ENCODE results near the gene CELF4.

Gene CELF4

DNA sequence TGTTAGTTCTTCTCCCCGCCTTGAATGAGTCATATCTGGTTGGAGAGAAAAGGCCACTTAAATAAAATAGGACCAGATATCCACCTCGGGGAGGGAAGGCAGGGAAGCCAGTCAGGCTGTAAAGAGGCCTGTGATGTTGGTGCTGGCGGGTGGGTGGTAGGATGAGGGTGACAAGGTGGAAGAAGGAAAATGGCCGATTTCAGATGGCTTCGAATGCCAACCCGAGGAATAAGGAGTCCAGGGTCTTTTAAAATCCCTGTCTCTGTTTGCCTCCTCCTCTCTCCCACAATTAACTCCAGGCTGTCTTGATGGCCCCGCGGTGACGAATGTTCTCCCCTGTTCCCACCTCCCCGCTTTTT, 41.5 kb downstream of the CELF4 start:
- no peak for DNase-seq (ENCODE audit: low read depth in 2 of 2)

DNA sequence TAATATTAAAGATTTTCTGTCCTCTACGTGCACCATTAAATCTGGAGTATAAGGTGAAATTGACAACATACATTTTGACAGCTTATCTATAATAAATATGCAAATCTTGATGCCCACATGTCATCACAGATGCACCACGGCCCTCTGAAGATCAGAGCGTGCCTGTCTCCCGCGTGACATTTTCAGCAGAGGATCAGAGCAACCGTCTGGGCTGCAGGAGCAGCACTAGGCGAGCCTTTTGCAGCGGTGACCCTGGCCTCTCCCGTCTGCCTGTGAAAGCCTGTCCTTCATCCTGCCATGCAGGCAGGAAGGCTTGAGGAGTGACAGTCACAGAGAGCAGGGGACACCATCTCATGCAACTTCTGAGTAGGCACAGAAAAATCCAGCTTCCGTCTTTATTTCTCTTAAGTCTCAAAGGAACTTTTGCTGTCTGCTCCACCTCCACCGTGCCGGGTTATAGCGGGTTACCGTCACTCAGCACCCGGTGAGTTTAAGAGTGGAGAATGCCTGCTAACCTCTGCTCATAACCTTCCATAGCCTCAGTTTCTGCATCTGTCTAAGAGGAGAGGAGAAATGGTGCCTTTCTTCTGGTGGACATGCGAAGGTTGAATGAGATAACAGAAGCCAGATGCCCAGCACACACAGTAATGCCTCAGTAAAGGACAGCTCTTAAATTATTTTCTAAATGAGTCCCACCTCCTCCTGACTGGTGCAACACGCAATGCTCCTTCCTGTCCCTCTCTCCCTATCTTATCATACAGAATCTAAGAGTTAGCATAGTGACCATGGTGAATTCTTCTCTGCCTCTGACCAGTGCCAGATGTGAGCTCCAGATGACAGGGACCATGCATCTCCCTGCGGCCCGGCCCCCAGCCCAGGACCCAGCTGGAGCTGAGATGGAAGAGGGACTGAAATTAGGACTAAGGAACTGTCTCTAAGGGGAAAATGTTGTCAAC, 43.8 kb downstream of the CELF4 start:
- no peak for DNase-seq (ENCODE audit: low read depth in 2 of 2)

- no peak for DNase-seq (ENCODE audit: low read depth in 2 of 2)
These were observed 45.1 kb downstream of the CELF4 start for GRCh38 chr18:37520508-37520907.

GRCh38 chr18:37519510-37520135, 46.0 kb downstream of the CELF4 start:
- DNase-seq (ENCODE audit: low read depth in 2 of 2) = no peak

- DNase-seq (ENCODE audit: low read depth in 2 of 2) = no peak
These were observed 49.2 kb downstream of the CELF4 start for GRCh38 chr18:37516361-37516853.

DNA sequence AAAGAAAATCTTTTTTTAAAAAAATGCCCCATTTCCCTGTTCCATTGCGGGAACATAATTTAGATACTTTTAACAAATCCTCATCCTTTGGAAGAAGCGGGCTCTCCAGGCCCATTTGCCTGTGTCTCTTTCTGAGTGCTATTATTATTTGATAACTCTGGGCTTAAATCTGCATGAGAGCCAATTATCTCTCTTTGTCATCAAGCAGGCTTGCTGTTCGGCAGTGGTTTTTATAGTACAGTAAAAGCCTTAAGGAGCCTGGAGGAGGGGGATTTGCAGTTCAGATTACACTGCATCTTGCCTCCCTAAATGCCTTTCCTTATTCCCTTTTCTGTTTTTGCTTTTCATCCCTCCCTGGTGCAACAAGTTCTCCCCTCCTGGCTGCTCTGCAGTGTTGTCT, 50.6 kb downstream of the CELF4 start:
- no peak for DNase-seq (ENCODE audit: low read depth in 2 of 2)

- DNase-seq (ENCODE audit: low read depth in 2 of 2) = no peak
These were observed 53.2 kb downstream of the CELF4 start for GRCh38 chr18:37512400-37512799.

DNA sequence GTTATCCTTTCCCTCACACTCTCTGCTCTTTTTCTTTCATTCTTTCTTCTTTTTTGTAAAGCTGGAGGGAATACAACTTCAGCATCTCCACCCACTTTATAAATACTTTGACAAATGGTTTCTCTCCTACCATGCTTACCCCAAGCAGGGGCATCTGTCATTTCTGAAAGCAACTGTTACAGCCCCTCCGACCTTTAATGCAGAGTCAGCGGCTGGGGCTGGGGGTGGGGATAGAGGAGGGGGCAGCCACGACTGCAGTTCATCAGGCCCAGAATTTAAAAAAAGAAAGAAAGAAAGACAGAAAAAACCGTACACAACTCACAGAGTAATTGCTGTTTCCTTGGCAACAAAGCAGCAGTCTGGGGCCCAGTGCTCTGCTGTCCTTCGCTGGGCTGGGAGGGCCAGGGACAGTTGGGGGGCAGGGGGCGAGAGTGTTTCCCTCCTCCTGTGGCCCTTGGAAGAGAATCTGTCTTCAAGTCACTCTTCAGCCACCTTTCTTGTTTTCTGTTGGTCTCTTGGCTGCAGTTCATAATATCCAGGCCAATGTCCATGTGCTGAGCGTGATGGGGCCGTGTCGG, 53.8 kb downstream of the CELF4 start:
- DNase-seq (ENCODE audit: low read depth in 2 of 2) = no peak

GRCh38 chr18:37509600-37509999, 56.0 kb downstream of the CELF4 start:
- no peak for DNase-seq (ENCODE audit: low read depth in 2 of 2)

- DNase-seq (ENCODE audit: low read depth in 2 of 2) = no peak
These were observed 57.4 kb downstream of the CELF4 start for GRCh38 chr18:37508207-37508606.

DNA sequence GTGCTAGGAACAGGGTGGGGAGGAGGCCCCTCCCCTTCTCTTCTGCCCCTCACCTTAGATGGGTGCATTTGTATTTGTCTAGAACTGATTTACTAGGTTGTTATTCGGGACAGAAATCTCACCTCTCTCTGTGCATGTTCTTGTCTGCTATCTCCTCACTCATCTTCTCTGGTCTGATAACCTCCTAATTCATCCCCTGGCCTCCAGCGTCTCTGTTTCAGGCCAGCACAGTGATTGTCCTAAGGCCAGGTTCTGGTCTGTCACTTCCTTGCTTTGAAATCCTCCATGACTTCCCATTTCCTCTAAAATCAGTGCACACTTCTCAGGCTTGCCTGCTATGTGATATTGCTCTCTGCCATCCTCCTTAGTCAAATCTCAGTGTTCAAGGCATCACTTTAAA, 58.4 kb downstream of the CELF4 start:
- no peak for DNase-seq (ENCODE audit: low read depth in 2 of 2)

DNA sequence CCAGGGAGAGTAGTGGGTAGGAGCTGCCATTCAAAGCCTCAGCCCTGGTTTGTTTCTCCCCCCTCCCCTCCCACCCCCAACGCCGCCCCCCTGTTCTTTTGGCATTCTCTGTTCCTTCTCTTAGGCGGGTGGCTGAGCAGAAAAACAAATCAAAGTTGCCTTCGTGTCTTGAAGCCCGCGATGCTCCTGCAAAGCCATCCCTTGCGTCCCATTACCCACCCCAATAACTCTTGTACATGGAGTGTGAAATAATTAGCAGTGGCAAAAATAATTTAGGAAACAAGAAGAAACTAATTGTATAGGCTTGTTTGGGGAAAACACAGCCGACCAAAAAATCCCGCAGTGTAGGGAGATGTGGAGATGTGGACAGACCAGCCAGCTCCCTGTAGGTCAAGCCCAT, 59.6 kb downstream of the CELF4 start:
- DNase-seq (ENCODE audit: low read depth in 2 of 2) = no peak

DNA sequence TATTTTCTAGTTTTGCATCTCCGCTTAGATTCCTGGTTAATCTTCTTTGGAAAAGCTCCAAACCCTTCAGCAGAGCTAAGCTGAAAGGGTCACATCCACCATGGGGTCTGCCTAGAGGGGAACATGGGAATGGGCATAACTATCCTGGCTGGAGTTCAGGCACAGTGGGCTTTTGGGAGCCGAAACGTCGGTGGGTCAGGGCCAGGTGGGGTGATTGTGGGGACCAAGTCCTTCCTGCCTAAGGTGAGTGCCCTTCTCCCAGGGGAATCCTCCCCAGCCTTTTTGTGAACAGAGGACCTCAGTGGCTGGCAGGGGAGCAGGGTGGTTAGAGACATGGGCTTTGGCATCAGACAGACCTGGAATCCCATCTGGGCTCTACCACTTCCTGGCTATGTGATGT, 60.3 kb downstream of the CELF4 start:
- no peak for DNase-seq (ENCODE audit: low read depth in 2 of 2)

GRCh38 chr18:37502601-37503000, 63.0 kb downstream of the CELF4 start:
- no peak for DNase-seq (ENCODE audit: low read depth in 2 of 2)

DNA sequence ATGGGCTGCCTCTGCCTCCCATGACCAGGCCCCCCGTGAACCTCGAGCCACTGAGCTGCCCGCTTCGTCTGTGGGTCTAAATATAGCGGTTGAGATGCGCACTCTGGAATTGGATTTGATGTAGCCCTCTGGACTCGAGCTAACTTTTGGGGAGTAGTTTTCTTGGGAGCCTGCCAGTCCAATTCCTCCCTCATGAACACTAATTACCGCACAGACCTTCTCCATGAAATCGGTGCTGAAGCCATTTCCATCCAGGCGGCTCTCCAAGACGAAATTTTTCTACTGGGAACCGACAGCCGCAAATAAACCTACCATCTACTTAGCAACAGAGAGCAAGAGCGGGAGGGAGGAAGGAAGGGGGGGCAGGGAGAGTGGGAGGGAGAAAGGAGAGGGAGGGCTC, 63.6 kb downstream of the CELF4 start:
- DNase-seq (ENCODE audit: low read depth in 2 of 2) = no peak

- no peak for DNase-seq (ENCODE audit: low read depth in 2 of 2)
These were observed 64.5 kb downstream of the CELF4 start for GRCh38 chr18:37501136-37501535.

DNA sequence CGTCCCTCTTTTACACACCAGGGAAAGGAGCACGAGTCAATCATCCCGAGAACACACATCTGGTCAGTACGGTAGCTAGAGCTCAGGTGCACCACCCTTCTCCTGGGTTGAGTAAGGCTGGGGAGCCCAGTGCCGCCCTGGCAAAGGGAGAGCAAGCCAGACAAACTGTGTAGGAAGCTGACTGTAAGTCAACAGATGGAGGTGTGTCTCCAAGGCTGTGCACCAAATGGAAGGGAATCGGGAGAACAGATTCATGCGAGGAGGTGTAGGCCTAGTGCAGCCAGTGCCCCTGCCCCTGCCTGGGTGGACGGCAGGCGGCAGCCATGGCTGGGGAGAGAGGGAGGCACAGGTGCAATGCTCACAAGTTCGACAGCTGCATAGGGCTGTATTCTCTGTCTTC, 65.7 kb downstream of the CELF4 start:
- DNase-seq (ENCODE audit: low read depth in 2 of 2) = no peak

DNA sequence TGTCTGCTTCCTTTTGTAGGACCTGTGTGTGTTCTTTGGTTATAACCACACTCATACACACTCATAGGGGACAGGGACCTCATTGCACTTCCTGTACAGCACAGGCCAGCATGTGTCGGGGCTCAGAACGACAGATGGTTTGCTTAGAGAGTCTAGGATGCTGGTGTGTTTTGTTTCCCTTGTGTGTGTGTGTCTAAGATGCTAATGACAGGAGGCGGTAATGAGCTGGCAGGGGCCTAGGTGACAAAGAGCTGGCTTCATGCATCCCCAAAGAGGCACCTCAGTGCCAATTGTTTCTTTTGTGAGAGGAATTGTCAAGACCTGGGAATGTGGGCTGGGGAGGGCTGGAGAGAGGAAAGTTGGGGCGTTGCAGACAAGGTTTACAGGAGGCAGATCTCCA, 66.6 kb downstream of the CELF4 start:
- no peak for DNase-seq (ENCODE audit: low read depth in 2 of 2)

- no peak for DNase-seq (ENCODE audit: low read depth in 2 of 2)
These were observed 67.6 kb downstream of the CELF4 start for GRCh38 chr18:37497853-37498518.

DNA sequence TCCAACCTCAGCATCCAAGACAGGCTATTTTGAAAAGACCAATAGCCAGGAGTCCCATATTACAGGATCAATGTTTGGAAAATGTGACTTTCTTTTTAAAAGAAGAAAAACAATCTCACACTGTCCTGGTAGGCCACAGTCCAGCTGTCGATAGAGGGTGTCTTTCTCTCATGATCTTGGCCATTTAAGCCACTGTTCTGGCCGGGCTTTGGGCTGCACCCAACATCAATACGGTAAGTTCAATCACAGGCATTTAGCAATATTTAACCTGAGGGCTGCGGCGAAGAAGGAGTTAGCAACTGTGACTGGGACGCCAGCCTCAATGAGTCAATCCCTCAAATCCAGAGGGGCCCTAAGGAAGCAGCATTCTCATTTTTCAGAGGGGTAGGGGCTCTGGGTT, 69.0 kb downstream of the CELF4 start:
- DNase-seq (ENCODE audit: low read depth in 2 of 2) = no peak

GRCh38 chr18:37495354-37495753, 70.2 kb downstream of the CELF4 start:
- DNase-seq (ENCODE audit: low read depth in 2 of 2) = no peak

DNA sequence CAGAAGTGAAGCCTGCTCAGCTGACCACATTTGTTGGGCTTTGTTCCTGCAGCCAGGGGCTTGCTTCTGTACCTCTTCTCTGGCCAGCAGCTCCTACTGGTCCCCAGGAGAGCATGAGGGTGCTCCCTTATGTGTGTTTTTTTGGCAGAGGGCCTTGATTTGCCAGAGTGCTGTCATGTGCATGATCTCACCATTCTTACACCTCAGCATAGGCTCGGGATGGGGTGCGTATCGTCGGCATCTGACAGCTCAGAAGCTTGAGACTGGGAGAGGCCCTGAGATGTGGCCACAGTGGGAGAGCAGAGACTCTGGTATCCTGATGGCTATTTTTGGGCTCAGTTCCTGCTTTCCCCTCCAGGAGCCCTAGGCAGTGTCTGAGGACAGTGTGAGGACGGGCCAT, 71.2 kb downstream of the CELF4 start:
- DNase-seq (ENCODE audit: low read depth in 2 of 2) = no peak
